ENCODE measurements around the gene SLAMF9. TPM values are rescaled to one million over a fixed set of nuclear protein-coding genes. Genes with fewer than 3 reads are reported as not detected.

The SLAMF9 gene
- total and polyA plus RNA-seq, 4 donors: 0.25 to 0.68 (median 0.64) TPM; not detected in 1

DNA sequence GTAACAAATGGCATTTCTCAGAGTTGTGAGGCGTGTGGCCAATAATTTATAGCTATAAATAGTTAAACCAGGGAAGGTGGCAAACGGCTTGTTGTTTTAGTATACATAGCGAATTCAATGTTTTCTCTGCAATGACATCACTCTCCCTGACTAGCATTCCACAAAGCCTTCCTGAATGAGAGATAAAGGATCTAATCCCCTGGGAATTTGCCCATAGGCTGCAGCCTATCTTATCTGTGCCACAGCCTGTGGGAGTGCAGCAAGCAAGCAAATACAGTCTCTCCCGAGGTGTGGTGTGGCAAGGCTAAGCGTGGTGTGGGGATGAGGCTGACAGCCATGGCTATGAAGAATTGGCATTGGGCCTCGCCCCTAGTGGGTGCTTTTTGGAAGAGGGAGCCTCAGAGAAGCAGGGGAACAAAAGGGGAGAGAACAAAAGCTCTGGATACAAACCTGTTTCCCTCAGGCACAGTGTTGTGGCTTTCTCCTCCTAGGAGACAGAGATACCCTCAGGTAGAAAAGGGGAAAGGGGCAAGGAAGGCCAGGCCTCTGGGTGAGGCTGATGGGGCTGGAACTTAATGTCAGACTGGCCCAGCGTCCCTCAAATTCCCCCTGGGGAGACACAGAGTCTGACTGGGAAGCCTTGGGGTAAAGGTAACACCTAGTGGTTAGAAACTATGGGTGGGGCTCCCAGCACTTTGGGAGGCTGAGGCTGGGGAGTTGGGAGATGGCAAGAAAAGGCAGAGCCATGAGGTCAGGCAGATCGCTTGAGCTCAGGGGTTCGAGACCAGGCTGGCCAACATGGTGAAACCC is 37.6 kb downstream of the SLAMF9 start:
- Histone ChIP-seq H3K9ac (ENCODE audit: low read depth in 1 of 2, low read length in 2 of 2) (no peak overlapping the region), H3K4me1 (ENCODE audit: control insufficient read depth in 4 of 4, insufficient read depth in 4 of 4, low read length in 3 of 4) (peaks cover 0 to 4% (median 2%) of the 10 kb centered on the region in 4 donors), H3K4me3 (ENCODE audit: low read depth in 1 of 3, low read length in 3 of 3) (no peak overlapping the region), H3K27ac (ENCODE audit: low read depth in 1 of 2, low read length in 2 of 2) (no peak overlapping the region), H3K27me3 (ENCODE audit: control insufficient read depth in 4 of 4, insufficient read depth in 4 of 4, low read length in 3 of 4) (no peaks in the 10 kb centered on the region), H3K9me3 (ENCODE audit: control insufficient read depth in 4 of 4, low read length in 3 of 4) (no peaks in the 10 kb centered on the region), H3K36me3 (ENCODE audit: control insufficient read depth in 4 of 4, insufficient read depth in 3 of 4, low read depth in 1 of 4, low read length in 3 of 4) (peaks cover 8 to 31% (median 23%) of the 10 kb centered on the region in 4 donors)
- TF ChIP-seq GABPA (IDR thresholded peaks at IDR 0.05 in 1 of 2, conservative IDR thresholded peaks at IDR 0.05 in 1 of 2) (no peak), TAF1 (conservative IDR thresholded peaks at IDR 0.05) (no peak), HNF4A (conservative IDR thresholded peaks at IDR 0.05) (no peak), FOXA2 (IDR thresholded peaks at IDR 0.05) (no peak), RXRA (IDR thresholded peaks at IDR 0.05) (no peak), JUND (IDR thresholded peaks at IDR 0.05) (no peak), YY1 (IDR thresholded peaks at IDR 0.05) (no peak), FOXA1 (IDR thresholded peaks at IDR 0.05) (no peak), HNF4G (IDR thresholded peaks at IDR 0.05) (no peak), NR2F2 (IDR thresholded peaks at IDR 0.05) (no peak), EGR1 (IDR thresholded peaks at IDR 0.05; ENCODE audit: low read depth in 2 of 2) (no peak), RAD21 (IDR thresholded peaks at IDR 0.05) (no peak), SP1 (IDR thresholded peaks at IDR 0.05) (no peak)
- TF ChIP-seq, protein P1, sequence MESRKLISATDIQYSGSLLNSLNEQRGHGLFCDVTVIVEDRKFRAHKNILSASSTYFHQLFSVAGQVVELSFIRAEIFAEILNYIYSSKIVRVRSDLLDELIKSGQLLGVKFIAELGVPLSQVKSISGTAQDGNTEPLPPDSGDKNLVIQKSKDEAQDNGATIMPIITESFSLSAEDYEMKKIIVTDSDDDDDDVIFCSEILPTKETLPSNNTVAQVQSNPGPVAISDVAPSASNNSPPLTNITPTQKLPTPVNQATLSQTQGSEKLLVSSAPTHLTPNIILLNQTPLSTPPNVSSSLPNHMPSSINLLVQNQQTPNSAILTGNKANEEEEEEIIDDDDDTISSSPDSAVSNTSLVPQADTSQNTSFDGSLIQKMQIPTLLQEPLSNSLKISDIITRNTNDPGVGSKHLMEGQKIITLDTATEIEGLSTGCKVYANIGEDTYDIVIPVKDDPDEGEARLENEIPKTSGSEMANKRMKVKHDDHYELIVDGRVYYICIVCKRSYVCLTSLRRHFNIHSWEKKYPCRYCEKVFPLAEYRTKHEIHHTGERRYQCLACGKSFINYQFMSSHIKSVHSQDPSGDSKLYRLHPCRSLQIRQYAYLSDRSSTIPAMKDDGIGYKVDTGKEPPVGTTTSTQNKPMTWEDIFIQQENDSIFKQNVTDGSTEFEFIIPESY (IDR thresholded peaks at IDR 0.05): no peak
- TF ChIP-seq, protein P2, sequence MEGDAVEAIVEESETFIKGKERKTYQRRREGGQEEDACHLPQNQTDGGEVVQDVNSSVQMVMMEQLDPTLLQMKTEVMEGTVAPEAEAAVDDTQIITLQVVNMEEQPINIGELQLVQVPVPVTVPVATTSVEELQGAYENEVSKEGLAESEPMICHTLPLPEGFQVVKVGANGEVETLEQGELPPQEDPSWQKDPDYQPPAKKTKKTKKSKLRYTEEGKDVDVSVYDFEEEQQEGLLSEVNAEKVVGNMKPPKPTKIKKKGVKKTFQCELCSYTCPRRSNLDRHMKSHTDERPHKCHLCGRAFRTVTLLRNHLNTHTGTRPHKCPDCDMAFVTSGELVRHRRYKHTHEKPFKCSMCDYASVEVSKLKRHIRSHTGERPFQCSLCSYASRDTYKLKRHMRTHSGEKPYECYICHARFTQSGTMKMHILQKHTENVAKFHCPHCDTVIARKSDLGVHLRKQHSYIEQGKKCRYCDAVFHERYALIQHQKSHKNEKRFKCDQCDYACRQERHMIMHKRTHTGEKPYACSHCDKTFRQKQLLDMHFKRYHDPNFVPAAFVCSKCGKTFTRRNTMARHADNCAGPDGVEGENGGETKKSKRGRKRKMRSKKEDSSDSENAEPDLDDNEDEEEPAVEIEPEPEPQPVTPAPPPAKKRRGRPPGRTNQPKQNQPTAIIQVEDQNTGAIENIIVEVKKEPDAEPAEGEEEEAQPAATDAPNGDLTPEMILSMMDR (IDR thresholded peaks at IDR 0.05; ENCODE audit: low read depth, low read length, missing input control): no peak
- TF ChIP-seq, protein P3, sequence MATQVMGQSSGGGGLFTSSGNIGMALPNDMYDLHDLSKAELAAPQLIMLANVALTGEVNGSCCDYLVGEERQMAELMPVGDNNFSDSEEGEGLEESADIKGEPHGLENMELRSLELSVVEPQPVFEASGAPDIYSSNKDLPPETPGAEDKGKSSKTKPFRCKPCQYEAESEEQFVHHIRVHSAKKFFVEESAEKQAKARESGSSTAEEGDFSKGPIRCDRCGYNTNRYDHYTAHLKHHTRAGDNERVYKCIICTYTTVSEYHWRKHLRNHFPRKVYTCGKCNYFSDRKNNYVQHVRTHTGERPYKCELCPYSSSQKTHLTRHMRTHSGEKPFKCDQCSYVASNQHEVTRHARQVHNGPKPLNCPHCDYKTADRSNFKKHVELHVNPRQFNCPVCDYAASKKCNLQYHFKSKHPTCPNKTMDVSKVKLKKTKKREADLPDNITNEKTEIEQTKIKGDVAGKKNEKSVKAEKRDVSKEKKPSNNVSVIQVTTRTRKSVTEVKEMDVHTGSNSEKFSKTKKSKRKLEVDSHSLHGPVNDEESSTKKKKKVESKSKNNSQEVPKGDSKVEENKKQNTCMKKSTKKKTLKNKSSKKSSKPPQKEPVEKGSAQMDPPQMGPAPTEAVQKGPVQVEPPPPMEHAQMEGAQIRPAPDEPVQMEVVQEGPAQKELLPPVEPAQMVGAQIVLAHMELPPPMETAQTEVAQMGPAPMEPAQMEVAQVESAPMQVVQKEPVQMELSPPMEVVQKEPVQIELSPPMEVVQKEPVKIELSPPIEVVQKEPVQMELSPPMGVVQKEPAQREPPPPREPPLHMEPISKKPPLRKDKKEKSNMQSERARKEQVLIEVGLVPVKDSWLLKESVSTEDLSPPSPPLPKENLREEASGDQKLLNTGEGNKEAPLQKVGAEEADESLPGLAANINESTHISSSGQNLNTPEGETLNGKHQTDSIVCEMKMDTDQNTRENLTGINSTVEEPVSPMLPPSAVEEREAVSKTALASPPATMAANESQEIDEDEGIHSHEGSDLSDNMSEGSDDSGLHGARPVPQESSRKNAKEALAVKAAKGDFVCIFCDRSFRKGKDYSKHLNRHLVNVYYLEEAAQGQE (IDR thresholded peaks at IDR 0.05): no peak
- TF ChIP-seq, protein P4, sequence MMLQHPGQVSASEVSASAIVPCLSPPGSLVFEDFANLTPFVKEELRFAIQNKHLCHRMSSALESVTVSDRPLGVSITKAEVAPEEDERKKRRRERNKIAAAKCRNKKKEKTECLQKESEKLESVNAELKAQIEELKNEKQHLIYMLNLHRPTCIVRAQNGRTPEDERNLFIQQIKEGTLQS (IDR thresholded peaks at IDR 0.05): no peak
- TF ChIP-seq, protein P5, sequence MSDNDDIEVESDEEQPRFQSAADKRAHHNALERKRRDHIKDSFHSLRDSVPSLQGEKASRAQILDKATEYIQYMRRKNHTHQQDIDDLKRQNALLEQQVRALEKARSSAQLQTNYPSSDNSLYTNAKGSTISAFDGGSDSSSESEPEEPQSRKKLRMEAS (IDR thresholded peaks at IDR 0.05): no peak
- 76% methylated on average over 9 of the region's 9 CpGs for WGBS
- DNase-seq (ENCODE audit: low spot score): no peak

Data from liver (tissue), 9 donors.